ENCODE measurements around the gene NEMP1.

DNA sequence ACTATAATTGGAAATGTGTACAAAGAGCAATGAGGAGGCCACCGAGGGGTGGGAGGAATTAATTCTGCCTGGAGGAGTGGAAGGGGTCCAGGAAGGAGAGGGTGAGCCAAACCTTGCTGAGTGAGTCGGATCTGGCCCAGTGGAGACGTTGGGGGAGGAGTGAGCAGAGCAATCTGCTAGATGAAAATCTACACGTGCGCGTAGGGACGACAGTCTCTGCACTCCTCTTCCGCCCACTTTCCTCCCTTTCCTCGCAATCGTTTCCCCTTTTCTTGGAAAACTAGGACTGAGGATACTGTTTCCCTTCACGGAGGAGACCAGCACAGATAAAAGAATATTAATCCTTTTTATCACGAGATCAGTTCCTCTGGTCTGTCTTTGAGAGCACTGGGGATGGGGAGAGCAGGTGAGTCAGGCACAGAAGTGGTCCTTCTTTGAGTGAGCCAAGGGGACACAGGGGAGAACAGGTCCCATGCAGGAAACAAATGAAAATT is 7.5 kb upstream of the NEMP1 start:
- TF ChIP-seq, protein P1, sequence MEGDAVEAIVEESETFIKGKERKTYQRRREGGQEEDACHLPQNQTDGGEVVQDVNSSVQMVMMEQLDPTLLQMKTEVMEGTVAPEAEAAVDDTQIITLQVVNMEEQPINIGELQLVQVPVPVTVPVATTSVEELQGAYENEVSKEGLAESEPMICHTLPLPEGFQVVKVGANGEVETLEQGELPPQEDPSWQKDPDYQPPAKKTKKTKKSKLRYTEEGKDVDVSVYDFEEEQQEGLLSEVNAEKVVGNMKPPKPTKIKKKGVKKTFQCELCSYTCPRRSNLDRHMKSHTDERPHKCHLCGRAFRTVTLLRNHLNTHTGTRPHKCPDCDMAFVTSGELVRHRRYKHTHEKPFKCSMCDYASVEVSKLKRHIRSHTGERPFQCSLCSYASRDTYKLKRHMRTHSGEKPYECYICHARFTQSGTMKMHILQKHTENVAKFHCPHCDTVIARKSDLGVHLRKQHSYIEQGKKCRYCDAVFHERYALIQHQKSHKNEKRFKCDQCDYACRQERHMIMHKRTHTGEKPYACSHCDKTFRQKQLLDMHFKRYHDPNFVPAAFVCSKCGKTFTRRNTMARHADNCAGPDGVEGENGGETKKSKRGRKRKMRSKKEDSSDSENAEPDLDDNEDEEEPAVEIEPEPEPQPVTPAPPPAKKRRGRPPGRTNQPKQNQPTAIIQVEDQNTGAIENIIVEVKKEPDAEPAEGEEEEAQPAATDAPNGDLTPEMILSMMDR (IDR thresholded peaks at IDR 0.05 in 4 of 5, conservative IDR thresholded peaks at IDR 0.05 in 1 of 5), result no peak
- no peak for TF ChIP-seq POLR2A (IDR thresholded peaks at IDR 0.05)

Measured in gastrocnemius medialis (tissue), 4 donors.